NCI-H446 (cell line): Measurements from ENCODE around the gene TAB2.
A peak's percentile ranks its signal among the peaks of the same experiment; 100 is the strongest.

ENCODE experiments used
- DNase-seq, 2 experiments: peaks; one replicate each; lab custom pipeline; 2025; lab: John Stamatoyannopoulos, UW

Gene TAB2

DNA sequence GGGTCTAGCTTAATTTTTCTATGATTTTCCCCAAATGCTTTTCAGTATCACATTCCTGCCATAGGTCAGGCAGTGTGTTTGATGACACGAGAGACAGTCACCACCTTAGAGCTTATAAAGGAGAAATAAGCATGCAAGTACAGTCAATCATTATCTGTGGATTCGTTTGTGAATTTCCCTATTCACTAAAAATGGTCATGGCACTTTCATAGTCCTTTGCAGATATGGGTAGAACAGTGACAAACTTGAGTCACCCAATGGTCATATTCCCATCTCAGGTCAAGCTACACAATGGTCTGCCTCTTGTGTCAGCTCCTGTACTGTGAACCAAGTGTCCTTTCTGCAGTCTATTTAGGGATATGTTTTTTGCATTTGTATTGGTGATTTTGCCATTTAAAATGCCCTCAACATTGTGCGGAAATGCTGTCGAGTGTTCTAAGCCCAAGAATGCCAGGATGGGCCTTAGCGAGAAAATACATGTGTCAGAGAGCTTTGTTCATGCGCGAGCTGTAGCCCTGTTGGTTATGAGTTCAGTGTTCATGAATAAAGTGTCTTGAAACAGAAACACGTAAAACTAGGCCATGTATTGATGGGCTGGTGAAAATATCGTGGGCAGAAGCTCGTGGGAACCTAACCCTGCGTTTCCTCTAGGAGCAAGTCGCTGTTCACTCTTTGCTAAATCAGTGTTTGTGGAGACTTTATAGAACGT is 102.3 kb downstream of the TAB2 start:
- DNase-seq, result no peak

DNA sequence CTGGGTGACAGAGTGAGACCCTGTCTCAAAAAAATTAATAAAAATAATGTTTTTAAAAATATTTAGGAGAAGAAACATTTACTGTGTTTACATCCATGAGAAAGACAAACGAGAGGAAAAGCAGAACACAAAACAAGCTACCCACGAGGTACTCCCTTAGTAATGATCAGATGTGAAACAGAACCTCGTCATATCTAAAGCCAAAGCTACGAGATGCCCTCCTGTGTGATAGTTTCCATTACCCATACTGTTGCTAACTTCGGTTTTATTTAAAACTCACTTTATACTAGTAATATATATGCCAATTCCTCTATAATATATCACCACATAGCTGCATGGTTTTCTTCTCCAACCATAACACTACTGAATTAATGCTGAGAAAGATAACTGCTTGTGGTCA is 103.6 kb downstream of the TAB2 start:
- no peak for DNase-seq

DNA sequence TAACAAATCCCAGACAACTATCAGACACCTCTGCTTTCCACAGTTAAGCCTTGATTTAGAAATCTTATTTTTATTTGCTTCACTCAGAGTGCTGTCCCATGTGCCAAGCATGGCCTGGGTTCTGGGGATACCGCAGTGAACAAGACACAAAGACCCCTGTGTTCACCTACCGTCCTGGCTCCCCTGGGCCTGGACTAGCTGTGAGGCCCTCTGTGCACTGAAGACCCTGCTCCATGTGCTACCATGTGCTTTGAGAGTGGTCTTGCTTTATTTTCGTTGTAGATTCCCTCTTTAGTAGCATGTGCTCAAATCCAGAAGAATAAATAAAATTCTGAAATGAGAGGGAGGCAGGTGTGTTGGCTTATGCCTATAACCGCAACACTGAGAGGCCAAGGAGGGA is 105.1 kb downstream of the TAB2 start:
- DNase-seq, result no peak

- no peak for DNase-seq
Measured at GRCh38 chr6:149423964-149424440, 106.5 kb downstream of the TAB2 start.

DNA sequence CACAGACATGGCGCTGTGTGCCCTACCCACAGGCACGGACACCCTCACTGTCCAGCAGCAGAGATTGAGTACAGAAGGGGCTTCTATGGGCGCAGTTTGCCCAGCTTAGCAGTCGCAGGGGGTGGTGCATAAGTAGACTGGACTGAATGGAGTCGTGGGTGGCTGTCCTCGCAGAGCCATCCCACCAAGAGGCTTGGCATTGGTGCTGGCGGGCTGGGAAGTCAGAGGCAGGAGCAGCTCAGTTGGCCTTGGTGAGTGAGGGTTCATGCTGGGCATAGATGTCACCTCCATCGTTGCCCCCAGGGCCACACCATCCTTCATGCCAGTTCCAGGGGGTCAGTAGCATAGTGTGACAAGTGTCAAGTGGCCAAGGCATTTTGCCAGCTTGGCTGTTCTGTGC is 107.7 kb downstream of the TAB2 start:
- DNase-seq, result no peak

DNA sequence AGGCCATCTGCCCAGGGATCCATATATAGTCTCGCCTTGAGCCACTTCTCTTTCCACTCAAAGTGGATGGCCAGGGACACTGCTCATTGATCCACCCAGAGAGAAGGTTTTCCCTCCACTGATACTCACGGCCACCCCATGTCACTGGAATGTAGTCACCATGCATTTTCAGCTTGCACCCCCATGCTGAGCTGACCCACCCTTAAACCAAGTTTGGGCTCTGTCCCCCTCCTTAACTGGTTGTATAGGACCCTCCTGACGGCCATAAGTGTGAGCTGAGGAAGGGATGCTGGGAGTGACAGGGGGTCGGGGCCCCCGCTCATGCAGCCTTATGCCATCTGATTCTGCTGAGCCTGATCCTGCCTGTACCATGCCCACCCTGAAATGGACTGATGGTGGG is 108.2 kb downstream of the TAB2 start:
- DNase-seq, result no peak

GRCh38 chr6:149428606-149429005 is 111.1 kb downstream of the TAB2 start:
- DNase-seq, result no peak

DNA sequence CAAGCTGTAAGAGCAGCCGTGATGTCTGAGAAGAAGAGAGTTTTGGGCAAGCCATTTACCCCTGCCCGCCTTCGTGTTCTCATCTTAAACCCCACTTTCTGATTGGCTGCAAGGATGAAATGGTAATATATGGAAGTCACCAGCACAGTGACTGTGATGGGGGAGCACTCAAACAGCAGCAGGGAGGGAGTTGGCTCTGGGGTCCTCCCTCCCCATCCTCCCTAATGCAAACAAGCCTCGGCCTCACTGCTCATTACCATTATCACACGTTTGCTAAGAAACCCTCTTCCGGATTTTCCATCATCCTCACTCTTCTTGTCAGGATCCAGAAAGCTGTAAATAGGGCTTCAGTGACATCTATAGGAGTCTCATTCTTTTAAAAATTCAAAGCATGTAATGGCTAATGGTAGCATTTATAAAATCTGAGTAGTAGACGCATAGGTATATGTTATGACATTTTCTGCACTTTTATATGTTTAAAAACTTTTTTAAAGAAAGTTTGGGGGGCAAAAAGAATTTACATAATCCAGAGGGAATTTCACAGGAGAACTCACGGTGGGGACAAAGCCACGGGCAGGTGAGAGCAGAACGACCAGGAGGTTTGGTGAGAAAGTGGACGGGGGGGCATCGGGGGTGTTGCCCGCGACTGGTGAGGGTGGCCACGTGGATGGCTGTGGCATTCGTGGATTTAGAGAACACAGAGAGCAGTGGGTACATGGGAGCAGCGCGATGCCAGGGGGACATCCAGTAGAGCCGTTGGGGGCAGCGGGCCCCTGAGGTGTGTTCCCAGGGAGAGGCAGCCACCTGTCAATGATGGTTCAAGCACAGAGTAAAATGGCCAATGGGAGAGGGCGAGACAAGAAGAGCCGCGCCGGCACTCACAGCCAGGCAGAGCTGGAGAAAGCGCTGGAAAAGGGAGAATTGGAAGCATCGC is 112.2 kb downstream of the TAB2 start:
- no peak for DNase-seq

GRCh38 chr6:149431905-149432775 is 114.6 kb downstream of the TAB2 start:
- peak; percentile 3 to 70 for DNase-seq

DNA sequence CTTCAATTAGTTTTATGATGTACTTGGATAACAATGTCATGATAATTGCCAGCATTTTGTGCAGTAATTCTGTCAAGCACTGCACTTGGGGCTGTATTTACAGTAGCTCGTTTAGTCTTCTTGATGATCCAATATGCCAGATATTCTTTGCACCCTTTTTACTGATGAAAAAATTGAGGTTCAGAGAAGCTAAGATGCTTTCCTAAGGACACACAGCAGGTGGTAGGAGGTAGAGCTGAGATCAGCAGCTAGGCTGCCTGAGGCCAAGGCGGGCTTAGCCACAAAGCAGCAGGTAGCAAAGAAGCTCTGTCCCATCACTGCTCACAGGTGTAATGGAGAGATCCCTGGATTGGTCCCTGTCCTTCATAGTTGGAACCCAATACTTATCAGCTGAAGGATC is 115.9 kb downstream of the TAB2 start:
- DNase-seq, result no peak

GRCh38 chr6:149433881-149434280 is 116.4 kb downstream of the TAB2 start:
- DNase-seq, result no peak

GRCh38 chr6:149435919-149436586 is 118.5 kb downstream of the TAB2 start:
- DNase-seq, result no peak

- no peak for DNase-seq
Measured at GRCh38 chr6:149436647-149437046, 119.1 kb downstream of the TAB2 start.

DNA sequence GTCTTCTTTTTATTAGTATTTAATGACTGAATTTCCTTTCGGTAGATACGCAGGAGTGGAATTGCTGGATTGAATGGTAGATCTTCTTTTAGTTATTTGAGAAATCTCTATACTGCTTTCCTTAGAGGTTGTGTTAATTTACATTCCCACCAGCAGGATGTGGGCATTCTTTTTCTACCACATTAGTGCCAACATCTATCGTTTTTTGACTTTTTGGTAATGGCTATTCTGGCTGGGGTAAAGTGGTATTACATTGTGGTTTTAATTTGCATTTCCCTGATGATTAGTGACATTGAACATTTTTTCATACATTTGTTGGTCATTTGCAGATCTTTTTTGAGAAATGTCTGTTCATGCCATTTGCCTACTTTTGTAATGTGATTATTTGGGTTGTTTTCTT is 119.7 kb downstream of the TAB2 start:
- DNase-seq, result no peak

- DNase-seq, result no peak
Measured at GRCh38 chr6:149438855-149439254, 121.3 kb downstream of the TAB2 start.

DNA sequence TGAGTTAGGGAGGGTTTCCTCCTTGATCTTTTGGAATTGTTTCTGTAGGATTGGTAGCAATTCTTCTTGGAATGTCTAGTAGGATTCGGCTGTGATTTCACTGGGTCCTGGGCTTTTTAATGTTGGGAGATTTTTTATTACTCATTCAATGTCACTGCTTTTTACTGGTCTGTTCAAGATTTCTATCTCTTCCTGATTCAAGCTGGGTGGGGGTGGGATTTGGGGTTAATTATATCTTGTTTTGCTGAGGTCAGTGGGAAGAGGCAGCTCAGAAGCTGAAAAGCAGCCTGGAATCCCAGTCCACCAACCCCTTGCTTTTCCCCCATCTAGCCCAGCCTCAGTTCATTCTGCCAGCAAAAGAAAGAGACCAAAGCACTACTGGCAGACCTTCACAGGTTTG is 122.1 kb downstream of the TAB2 start:
- no peak for DNase-seq

DNA sequence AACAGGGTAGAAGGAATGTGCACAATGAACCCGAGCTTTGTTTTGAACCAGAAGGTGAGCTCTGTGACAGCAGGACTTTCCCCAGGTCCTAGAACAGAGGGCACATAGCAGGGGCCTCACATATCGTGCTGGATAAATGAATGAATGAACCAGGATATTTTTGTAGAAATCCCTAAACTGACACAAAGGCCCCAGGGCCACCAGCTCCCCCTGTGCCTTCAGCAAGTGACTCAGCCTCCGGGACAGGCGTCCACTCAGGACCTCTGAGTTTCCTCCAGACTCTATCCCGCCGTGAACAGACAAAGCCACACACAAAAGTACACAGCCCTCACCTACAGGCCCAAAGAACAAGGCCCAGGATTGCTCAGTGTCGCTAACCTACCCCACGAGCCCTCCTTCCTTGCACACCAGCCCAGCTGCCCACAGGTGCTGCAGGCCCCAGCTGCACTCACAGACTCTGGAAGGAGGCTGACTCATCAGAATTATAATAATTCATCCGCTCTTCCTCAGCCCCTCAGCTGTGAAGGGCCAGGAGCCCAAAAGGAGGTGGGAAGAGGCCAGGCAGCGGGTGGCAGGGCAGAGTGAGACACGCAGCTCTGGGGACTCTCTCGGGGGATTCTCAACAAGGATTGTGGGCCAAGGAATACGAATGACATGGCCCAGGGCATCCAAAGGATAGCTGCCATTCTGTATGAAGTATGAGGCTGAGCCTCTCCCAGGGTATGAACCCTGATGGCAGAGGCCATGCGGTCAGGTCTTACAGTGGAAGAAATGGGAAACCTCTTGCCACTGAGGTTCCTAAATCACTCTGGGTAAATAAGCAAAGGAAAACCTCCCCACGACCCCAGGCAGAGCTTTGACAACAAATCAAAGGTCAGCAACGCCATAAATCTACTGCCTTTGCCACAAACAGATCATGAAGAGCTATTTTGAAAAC is 123.5 kb downstream of the TAB2 start:
- no peak for DNase-seq

GRCh38 chr6:149441740-149442139 is 124.2 kb downstream of the TAB2 start:
- DNase-seq, result no peak

DNA sequence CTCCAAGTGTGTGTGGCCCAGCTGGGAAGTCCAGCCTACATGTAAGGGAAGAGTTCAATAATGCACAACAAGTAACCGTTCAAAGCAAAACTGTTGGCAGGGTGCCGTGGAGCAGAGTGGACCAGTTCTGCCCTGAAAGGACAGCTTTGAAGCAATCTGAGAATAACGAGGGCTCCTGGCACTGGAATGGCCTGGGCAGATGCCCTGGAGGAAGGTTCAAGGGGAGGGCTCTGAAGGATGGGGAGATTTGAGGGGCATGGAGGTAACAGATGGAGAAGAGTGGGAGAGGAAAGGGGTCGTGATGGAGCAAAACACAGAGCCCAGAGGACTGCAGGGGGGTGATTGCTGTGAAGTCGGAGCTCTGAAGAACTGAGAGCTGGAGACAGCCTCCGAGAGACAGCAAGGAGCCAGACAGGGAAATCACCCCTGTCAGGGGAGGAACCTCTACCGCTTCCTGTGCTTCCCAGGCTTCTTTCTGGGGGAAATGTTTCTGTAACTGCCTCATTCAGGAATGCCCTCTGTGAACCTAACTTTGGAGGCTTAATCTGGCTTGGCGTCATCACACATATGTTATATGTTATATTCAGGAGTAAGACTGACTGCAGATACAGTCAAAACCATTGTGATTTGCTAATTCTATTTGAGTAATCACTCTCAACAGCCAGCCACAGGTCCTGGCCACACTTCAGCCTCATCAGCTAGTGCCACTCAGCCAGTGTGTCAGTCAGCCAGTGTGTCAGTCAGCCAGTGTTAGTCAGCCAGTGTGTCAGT is 126.1 kb downstream of the TAB2 start:
- no peak for DNase-seq
